Embryonic facial prominence (tissue), 1 donor: ENCODE results near the gene PEX7.
"Not testable (repeated sequence)": the region's sequence is repeated elsewhere in the genome, so short reads cannot be mapped to it uniquely, and the experiment has no call there.

Source experiments
- DNase-seq: peaks from one replicate; pipeline ENCODE4 v3.0.0-alpha.2; 2016; ENCODE audit errors: extremely low spot score

PEX7 gene

DNA sequence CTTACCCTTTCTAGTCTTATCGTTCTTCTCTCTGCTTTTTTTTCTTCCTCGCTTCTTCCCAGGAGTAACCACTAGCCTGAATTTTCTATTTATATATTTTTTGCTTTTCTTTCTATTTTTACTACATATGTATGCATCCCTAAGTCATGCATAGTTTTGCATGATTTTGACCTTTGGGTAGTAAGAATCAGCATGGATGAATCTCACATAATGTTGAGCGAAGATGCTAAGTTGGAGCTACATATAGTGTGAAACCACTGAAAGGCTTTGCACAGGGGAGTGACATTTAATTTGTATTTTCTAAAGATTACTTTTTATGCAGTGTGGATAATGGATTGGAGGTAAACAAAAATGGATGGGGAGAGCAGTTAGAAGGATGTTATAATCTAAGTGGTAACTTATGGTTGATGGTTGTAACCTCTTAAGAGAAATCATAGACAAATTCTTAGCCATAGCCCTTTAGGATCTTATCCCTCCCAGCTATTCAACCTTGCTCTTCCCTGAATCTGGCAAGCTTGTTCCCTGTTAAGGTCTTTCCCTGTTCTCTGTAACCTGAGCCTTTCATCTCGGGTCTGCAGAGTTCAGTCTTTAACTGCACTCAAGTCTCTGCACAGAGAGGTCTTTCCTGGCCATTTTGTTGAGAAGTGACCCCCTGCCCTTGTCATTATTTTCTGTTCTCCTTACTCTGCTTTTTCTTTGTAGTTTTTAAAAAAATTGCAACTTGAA lies 18.0 kb downstream of the PEX7 start:
- DNase-seq: no peak

DNA sequence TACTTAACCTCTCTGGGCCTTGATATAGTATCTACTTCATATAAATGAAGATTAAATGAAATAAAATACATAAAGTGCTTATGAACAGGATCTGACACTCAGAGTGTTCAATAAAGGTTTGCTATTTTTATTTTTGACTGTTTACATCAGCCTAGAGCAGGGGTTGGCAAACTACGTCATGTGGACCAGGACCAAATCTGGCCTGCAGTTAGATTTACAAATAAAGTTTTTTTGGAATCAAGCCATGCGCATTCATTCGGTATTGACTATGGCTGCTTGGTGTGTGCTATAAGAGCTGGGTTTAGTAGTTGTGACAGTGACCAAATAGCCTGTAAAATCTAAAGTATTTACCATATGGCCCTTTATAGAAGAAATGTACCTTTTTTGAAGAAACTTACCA lies 20.8 kb downstream of the PEX7 start:
- no peak for DNase-seq

DNA sequence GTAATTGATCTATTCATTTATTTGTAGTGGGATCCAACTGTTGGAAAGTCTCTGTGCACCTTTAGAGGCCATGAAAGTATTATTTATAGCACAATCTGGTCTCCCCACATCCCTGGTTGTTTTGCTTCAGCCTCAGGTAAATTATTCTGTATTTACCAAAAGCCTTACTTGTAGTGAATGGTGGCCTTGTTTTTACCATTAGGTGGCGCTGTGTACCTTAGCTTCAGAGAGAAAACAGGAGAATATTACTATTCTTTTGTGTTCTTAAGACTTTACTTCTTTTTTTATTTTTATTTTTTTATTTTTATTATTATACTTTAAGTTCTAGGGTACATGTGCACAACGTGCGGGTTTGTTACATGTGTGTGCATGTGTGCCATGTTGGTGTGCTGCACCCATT lies 23.7 kb downstream of the PEX7 start:
- DNase-seq: no peak

DNA sequence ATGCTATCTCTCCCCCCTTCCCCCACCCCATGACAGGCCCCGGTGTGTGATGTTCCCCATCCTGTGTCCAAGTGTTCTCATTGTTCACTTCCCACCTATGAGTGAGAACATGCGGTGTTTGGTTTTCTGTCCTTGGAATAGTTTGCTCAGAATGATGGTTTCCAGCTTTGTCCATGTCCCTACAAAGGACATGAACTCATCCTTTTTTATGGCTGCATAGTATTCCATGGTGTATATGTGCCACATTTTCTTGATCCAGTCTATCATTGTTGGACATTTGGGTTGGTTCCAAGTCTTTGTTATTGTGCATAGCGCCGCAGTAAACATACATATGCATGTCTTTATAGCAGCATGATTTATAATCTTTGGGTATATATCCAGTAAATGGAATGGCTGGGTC lies 24.1 kb downstream of the PEX7 start:
- not testable (repeated sequence) for DNase-seq

DNA sequence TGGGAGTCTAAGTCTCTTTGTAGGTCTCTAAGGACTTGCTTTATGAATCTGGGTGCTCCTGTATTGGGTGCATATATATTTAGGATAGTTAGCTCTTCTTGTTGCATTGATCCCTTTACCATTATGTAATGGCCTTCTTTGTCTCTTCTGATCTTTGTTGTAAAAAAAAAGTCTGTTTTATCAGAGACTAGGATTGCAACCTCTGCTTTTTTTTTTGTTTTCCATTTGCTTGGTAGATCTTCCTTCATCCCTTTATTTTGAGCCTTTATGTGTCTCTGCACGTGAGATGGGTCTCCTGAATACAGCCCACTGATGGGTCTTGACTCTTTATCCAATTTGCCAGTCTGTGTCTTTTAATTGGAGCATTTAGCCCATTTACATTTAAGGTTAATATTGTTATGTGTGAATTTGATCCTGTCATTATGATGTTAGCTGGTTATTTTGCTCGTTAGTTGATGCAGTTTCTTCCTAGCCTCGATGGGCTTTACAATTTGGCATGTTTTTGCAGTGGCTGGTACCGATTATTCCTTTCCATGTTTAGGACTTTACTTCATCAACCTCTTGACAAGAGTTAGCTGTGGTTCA lies 27.7 kb downstream of the PEX7 start:
- DNase-seq: not testable (repeated sequence)

DNA sequence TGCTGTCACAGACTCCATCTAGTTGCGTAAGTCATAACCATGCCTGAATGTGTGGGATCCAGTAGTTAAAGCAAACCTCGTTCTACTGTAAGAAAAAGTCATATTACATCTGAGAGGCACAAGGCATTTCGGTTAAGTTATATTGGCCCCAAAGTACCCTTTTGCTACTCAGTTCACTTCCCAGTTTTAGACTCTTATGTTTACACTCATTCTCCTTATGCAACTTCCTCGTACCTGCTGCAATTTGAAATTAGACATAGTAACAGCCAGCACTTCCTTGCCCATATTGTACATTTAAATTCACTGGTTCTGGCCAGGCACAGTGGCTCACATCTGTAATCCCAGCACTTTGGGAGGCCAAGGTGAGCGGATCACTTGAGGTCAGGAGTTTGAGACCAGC lies 37.0 kb downstream of the PEX7 start:
- DNase-seq: no peak

DNA sequence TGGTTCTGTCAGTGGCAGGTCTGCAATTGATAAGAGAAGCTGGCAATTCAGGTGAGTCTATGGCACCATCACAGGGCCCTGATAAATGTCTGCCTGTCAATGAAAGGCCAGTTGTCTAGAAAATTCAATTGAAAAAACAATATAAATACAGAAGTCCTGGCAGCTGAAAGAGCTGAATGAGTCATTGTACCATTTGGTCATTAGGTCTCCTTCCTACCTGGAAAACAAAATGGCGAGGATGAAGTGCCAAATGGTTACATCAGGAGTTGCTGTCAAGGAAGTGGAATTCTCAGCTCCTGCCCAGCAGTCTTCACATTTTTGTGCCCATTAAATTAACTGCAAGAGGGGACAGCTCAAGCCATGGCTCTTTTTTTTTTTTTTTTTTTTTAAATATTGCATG lies 37.7 kb downstream of the PEX7 start:
- DNase-seq: no peak

DNA sequence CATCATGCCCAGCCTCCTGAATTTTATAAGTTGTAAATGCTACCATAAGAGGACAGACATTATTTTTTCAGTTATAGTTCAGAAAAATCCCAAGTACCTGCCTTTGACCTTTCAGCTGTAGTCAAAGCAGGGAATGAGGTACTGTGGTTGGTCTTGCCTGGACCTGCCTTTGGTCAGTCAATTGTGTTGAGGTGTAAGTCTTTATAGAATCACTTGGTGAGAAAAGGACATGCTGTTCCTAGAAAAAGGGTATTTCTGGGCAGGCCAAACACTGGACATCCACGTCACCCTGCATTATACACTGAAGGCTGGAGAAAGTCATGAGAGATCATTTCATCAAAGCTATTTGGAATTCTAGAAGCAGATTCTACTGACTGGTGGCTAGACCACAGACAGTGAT lies 40.3 kb downstream of the PEX7 start:
- DNase-seq: no peak

DNA sequence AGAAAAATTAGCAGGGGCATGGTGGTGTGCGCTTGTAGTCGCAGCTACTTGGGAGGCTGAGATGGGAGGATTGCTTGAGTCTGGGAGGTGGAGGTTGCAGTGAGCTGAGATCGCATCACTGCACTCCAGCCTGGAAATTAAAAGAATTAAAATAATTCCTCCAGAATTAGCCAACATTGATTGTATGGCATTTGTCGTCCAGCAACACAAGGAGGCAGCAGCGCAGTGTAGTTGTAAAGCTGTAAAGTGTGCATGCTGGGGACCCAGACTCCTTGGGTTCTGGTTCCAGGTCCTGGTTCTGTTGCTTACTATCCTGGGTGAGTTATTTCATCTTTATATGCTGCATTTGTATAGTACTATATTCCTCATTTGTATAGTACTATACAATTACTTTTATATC lies 41.4 kb downstream of the PEX7 start:
- DNase-seq: no peak

DNA sequence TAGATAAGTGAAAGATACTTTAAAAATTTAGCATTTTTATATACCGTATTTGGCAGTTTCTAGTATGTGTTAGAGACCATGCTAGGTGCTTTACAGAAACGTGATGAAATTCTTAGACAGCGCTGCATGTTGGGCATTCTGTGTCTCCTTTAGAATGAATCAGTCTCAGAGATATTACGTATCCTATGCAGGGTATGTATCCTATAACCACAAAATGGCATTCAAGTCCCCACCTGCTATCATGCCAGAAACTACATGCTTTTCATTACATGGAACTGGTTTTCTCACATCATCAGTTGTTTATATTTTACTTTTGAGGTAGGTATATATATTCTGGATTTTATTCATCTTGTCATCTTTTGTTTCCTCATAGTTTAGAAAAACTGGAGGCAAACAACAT lies 42.3 kb downstream of the PEX7 start:
- DNase-seq: no peak

DNA sequence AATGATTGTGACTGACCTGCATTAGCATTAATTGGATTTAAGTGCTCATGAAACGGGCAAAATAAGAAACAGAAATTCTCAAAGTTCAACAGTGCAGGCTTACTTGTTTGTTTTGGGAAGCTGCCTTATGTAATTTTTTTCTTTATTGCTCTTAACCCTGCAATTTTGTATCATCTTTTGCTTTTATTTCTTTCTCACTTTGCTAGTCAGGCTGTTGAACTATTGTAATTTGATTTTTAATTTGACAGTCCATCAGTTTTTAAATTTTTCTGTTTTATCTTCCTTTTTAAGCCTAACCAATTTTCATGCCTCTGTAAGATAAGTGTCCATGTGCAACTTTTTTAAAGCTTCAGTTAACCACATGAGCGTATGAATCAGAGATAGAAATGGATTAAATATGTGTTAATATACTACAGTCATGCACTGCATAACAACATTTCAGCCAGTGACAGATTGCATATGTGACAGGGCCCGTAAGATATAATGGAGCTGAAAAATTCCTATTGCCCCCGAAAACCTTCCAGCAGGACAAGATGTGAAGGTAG lies 44.6 kb downstream of the PEX7 start:
- DNase-seq: no peak

DNA sequence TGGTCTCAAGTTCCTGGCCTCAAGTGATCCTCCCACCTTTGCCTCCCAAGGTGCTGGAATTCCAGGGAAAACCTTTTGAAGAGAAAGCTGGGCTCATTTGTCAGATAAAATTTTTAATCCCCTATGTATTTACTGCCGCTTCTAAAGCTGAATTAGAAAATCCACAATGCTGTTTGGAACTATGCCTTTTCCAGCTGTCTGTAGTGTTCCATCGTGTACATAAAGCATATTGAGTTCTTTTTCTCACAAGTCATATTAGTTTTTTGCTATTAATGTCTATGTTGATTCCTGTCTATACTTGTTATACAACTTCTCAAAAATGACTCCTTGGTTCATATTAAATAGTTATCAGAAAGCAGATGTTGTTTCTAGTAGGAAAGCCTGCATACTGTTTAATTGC lies 47.1 kb downstream of the PEX7 start:
- DNase-seq: no peak

DNA sequence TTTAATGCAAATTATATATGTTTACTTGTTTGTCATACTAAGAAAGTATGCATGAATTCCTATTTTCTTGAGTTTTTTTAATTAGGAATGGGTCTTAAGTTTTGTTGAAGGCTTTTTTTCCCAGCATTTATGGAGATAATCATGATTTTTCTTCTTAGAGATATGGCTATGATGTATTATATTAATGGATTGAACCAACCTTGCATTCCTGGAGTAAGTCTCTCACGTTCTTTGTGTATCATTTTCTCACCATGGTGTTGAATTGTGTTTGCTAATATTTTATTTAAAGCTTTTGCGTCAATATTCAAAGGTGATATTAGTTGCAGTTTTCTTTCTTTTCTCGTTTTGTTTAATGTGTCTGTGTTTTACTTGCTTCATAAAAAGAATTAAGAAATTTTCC lies 51.4 kb downstream of the PEX7 start:
- no peak for DNase-seq

DNA sequence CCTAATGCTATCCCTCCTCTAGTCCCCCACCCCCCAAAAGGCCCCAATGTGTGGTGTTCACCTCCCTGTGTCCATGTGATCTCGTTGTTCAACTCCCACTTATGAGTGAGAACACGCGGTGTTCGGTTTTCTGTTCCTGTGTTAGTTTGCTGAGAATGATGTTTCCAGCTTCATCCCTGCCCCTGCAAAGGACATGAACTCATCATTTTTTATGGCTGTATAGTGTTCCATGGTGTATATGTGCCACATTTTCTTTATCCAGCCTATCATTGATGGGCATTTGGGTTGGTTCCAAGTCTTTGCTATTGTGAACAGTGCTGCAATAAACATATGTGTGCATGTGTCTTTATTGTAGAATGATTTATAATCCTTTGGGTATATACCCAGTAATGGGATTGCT lies 54.1 kb downstream of the PEX7 start:
- DNase-seq: not testable (repeated sequence)

DNA sequence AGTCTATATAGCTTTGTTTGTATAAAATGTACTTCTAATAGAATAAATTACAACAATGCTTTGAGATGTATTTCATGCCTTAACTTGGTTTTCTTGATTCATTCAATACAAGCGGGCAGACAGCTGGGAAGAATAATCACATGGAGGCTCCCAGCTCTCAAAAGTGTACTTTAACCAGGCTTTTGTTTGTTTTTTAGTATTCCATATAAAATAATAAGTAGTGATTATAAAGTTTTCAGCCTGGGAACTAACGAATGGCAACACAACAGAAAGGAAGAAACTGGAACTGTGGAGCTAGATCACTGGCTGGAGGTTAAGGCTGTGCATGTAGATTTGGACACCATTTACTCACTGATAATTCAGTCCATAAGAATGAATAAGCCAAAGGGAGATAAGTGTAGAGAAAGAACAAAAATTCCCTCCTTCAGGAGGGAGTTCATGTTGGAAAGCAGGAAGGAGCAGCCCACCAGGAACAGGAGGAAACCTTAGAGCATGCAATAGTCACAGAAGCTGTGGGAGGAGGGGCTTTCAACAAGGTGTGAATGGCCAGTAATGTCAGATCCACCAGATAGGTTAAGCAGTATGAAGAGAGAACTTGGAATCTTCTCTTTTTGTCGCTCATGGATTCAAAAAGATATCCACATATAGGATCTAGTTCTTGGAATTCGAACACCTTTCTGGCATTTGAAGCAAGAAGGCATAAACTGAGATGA lies 58.5 kb downstream of the PEX7 start:
- no peak for DNase-seq

DNA sequence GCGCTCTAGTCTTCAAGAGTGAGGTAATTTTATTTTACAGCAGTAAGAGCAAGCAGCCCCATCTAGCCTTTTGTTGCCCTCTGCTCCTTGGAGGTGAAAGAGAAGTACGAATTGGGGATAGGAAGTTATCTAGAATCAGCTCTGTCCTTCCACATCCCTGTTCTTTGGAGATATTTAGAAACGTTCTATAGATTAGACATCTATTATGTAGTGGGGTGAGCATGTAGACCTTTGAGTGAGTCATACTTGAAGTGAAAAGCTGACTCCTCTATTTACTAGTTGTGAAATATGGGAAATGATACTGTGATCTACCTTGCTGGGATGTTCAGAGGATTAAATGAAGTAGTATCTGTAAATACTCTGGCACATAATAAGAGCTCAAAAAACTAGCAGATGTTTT lies 63.7 kb downstream of the PEX7 start:
- DNase-seq: no peak

DNA sequence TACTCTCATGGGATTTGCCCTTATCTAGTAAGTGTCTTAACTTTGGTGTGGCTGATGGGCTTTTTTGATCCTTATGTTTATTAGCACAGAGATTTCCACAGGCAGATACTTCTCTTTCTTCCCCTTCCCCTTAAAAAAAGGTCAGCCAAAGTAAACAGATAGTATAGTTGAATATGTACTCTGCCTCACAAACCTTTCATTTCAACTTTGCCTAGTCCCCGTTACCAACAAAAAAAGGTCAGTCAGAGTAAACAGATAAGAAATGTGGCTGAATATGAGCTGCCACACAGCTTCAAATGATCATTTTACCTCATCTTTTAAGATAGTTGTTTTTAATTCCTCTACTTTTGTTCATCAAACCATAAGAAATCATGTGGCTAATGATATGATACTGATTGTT lies 65.6 kb downstream of the PEX7 start:
- DNase-seq: no peak

DNA sequence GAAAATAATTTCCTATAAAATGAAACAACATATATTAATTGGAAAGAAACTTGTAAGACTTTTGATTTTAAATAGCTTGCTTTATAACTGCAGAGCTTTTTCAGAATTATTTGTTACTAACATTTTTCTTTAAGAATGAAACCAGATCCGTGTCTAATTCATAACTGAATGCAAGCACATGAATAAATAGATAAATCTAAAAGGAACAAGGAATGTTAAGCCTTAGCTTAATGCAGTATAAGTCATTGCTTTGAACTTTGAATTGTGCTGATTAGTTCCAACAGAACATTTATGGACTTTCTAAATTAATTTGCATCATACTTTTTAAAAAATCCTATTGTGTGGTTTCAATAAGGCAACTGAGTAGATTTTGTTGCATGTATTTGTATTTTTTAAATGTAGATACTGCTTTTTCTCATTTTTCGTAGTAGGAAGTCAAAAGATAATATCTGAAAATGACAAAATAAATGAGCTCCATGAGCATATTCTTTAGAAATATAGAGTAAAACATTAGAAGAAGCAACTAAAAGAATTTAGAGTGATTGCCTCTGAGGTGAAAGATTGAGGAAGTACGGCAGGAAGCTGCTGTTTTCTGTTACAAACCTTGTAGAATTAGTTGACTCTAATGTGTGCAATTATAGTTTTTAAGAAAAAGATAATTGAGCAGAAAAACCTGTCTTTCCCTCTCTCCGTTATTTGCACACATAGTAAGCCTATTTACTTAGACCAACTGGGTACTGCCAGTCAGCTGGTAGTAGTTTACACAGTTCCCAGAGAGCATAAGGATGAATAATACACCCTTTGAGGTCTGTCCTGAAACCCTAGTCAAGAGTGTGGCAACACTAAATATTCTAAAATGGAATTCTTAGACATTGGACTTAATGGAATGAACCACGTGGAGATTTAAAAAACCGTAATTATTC lies 67.1 kb downstream of the PEX7 start:
- DNase-seq: no peak

DNA sequence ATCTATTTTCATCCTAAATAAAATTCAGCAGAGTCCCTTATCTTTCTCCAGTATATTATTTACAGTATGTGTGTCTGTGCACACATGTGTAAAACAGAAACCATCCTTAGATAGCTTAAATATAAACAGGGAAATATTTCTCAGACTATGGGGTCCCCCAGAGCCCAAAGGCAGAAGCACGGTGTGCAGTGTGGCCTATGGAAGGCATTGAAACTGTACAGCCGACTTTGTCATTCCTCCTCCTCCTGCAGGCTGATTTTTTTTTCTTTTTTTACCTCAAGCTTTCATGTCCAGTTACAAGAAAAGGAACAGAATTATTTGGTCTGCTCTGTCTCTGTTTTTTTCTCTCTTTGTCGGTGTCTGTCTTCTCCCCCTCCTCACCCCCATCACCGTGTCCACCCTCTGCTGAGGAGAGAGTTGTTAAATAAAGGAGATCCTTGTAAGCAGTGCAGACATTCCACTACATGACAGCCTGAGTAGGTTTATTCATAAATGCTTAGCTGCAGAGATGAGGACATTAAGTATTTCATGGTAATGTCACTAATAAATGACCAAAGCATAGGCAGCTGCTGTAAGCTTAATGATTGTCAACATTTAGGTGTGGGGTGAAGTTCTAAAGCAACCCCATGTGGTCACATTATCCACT lies 67.9 kb downstream of the PEX7 start:
- DNase-seq: no peak

DNA sequence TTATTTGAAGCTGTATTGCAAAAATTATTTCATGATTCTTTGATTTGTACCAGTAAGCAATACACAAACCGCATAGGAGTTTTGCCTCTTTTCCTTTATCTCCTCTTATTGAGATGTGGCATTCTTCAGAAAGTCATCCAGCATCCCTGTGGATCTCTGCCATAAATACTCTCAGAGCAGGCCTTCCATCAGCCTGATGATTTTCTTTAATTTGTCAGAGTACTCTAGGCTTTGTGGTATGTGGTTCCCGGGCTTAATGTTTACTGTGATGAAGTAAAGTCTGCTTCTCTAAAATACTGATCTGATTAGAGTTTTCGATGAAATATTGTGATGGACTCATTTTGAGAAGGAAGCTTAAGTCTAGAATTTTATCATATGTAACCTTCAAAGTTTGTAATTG lies 68.6 kb downstream of the PEX7 start:
- no peak for DNase-seq

DNA sequence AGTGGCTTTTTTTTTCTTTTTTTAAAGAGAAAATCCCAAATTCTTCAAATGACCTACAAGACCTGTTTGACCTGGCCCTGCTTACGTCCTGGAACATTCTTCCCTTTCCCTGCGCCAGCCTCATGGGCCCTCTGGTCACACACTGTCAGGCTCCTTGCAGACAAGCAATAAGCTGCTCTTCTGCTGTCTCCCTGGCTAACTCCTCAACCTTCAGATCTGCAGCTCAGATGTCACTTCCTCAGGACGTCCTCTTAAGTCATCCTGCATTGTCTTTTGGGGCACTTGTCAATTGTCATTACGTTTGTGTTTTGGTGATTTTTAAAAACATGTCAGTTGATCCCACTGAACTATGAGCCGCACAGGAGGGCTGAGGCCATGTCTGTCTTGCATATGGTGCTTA lies 70.8 kb downstream of the PEX7 start:
- no peak for DNase-seq
